WTC11 (cell line): ENCODE data around the gene MT1G.

ENCODE experiments used
- CTCF ChIP-seq: fragments of 200-600 bp; IDR thresholded peaks from 2 replicates; pipeline ENCODE4 v1.8.0; 2022; ENCODE audit warnings: antibody characterized with exemption
- FOXK1 ChIP-seq: sonication (generic); formaldehyde crosslinking; IDR thresholded peaks from 2 replicates; pipeline ENCODE4 v1.8.0; 2022; ENCODE audit warnings: mild to moderate bottlenecking, moderate library complexity, missing genetic modification reagents
- NR3C1 ChIP-seq: sonication (generic); formaldehyde crosslinking; conservative IDR thresholded peaks from 2 replicates; pipeline ENCODE4 v1.8.1; 2023; ENCODE audit warnings: low read depth, mild to moderate bottlenecking, missing genetic modification reagents
- TF ChIP-seq, protein P1 (sequence below): sonication (generic); formaldehyde crosslinking; IDR thresholded peaks from 2 replicates; pipeline ENCODE4 v1.8.0; 2022; ENCODE audit warnings: mild to moderate bottlenecking, missing genetic modification reagents
- TF ChIP-seq, protein P2 (sequence below): sonication (generic); formaldehyde crosslinking; IDR thresholded peaks from 2 replicates; pipeline ENCODE4 v1.8.0; 2023; ENCODE audit warnings: mild to moderate bottlenecking, missing genetic modification reagents
- TF ChIP-seq, protein P3 (sequence below): sonication (generic); formaldehyde crosslinking; IDR thresholded peaks from 2 replicates; pipeline ENCODE4 v1.8.0; 2022; ENCODE audit warnings: mild to moderate bottlenecking, missing genetic modification reagents
- TF ChIP-seq, protein P4 (sequence below): sonication (generic); formaldehyde crosslinking; IDR thresholded peaks from 2 replicates; pipeline ENCODE4 v1.8.1; 2023; ENCODE audit warnings: mild to moderate bottlenecking, missing genetic modification reagents
- TF ChIP-seq, protein P5 (sequence below): sonication (generic); formaldehyde crosslinking; IDR thresholded peaks from 2 replicates; pipeline ENCODE4 v1.8.1; 2022; ENCODE audit warnings: mild to moderate bottlenecking, moderate library complexity, missing genetic modification reagents

DNA sequence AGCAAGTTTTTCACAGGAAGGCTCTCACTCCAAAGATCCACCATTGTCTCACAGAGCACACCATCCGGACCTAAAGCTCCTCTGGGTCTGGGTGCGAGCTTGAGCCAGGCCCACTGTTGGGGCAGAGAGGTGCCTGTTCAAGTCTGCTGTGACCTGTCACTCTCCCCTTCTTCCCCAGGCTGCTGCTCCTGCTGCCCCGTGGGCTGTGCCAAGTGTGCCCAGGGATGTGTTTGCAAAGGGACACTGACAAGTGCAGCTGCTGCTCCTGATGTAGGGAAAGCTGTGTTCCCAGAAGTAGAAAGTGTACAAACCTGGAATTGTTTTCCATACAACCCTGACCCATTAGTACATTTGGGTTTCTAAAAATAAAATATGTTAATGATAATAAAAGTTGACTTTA lies 9.6 kb upstream of the MT1G start:
- no peak for TF ChIP-seq CTCF
- TF ChIP-seq FOXK1 (CRISPR knock-in tag): no peak
- TF ChIP-seq, protein P1, sequence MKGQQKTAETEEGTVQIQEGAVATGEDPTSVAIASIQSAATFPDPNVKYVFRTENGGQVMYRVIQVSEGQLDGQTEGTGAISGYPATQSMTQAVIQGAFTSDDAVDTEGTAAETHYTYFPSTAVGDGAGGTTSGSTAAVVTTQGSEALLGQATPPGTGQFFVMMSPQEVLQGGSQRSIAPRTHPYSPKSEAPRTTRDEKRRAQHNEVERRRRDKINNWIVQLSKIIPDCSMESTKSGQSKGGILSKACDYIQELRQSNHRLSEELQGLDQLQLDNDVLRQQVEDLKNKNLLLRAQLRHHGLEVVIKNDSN (CRISPR knock-in tag): no peak
- TF ChIP-seq, protein P2, sequence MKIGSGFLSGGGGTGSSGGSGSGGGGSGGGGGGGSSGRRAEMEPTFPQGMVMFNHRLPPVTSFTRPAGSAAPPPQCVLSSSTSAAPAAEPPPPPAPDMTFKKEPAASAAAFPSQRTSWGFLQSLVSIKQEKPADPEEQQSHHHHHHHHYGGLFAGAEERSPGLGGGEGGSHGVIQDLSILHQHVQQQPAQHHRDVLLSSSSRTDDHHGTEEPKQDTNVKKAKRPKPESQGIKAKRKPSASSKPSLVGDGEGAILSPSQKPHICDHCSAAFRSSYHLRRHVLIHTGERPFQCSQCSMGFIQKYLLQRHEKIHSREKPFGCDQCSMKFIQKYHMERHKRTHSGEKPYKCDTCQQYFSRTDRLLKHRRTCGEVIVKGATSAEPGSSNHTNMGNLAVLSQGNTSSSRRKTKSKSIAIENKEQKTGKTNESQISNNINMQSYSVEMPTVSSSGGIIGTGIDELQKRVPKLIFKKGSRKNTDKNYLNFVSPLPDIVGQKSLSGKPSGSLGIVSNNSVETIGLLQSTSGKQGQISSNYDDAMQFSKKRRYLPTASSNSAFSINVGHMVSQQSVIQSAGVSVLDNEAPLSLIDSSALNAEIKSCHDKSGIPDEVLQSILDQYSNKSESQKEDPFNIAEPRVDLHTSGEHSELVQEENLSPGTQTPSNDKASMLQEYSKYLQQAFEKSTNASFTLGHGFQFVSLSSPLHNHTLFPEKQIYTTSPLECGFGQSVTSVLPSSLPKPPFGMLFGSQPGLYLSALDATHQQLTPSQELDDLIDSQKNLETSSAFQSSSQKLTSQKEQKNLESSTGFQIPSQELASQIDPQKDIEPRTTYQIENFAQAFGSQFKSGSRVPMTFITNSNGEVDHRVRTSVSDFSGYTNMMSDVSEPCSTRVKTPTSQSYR (CRISPR knock-in tag): no peak
- no peak for TF ChIP-seq NR3C1
- TF ChIP-seq, protein P3, sequence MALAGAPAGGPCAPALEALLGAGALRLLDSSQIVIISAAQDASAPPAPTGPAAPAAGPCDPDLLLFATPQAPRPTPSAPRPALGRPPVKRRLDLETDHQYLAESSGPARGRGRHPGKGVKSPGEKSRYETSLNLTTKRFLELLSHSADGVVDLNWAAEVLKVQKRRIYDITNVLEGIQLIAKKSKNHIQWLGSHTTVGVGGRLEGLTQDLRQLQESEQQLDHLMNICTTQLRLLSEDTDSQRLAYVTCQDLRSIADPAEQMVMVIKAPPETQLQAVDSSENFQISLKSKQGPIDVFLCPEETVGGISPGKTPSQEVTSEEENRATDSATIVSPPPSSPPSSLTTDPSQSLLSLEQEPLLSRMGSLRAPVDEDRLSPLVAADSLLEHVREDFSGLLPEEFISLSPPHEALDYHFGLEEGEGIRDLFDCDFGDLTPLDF (CRISPR knock-in tag): no peak
- TF ChIP-seq, protein P4, sequence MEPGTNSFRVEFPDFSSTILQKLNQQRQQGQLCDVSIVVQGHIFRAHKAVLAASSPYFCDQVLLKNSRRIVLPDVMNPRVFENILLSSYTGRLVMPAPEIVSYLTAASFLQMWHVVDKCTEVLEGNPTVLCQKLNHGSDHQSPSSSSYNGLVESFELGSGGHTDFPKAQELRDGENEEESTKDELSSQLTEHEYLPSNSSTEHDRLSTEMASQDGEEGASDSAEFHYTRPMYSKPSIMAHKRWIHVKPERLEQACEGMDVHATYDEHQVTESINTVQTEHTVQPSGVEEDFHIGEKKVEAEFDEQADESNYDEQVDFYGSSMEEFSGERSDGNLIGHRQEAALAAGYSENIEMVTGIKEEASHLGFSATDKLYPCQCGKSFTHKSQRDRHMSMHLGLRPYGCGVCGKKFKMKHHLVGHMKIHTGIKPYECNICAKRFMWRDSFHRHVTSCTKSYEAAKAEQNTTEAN (CRISPR knock-in tag): no peak
- TF ChIP-seq, protein P5, sequence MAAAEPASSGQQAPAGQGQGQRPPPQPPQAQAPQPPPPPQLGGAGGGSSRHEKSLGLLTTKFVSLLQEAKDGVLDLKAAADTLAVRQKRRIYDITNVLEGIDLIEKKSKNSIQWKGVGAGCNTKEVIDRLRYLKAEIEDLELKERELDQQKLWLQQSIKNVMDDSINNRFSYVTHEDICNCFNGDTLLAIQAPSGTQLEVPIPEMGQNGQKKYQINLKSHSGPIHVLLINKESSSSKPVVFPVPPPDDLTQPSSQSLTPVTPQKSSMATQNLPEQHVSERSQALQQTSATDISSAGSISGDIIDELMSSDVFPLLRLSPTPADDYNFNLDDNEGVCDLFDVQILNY: no peak
